ENCODE measurements around the gene IFNK. TPM values are rescaled to one million over a fixed set of nuclear protein-coding genes. Genes with fewer than 3 reads are reported as not detected.
"Not testable (repeated sequence)": the region's sequence is repeated elsewhere in the genome, so short reads cannot be mapped to it uniquely, and the experiment has no call there.

Gene IFNK
- total RNA-seq, 1 donor from 2014 or later: not detected

DNA sequence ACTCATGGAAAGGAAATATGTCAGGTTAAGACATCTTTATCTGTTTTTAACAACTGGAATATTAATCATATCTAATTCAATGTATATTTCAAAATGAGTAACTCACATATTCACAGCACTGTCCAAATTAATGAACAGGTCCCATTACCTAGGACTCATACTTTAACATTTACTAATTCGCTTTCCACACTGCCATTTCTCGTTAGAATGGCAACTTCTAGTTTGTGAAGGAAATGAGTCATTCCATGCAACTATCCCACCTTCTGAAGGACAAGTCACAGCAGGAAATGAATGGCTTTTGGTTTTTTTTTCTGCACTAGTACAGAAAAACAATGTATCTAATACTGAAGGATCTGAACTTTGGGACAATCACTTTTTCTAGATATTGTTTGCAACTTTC, 24.6 kb upstream of the IFNK start:
- Histone ChIP-seq H3K79me2 (ENCODE audit: insufficient read depth, low read length) (no peaks in the 10 kb centered on the region), H4K20me1 (ENCODE audit: insufficient read depth, low read length) (no peaks in the 10 kb centered on the region), H3K36me3 (ENCODE audit: insufficient read depth, low read length) (no peaks in the 10 kb centered on the region), H3K27me3 (ENCODE audit: insufficient read depth, low read length) (no peaks in the 10 kb centered on the region), H3K4me3 (ENCODE audit: insufficient read depth, low read depth, low read length) (no peak overlapping the region), H3K9ac (ENCODE audit: low read length) (no peak overlapping the region), H2AFZ (ENCODE audit: low read depth, low read length) (no peak overlapping the region), H3K27ac (ENCODE audit: low read depth, low read length) (no peak overlapping the region), H3K4me1 (ENCODE audit: insufficient read depth, low read length) (peaks cover 3% of the 10 kb centered on the region), H3K9me3 (ENCODE audit: insufficient read depth, low read depth, low read length) (no peaks in the 10 kb centered on the region), H3K4me2 (ENCODE audit: low read length) (peak overlapping the region; percentile 22)
- H3K36me3 Mint-ChIP-seq (ENCODE audit: low read depth, unreplicated experiment): peaks cover 2% of the 10 kb centered on the region
- H3K27ac Mint-ChIP-seq (ENCODE audit: unreplicated experiment): peak overlapping the region; percentile 62
- H3K27me3 Mint-ChIP-seq (ENCODE audit: low read depth, unreplicated experiment): no peaks in the 10 kb centered on the region
- FAIRE-seq (peak; percentile 49), DNase-seq (ENCODE audit: low read depth) (peak; percentile 23)
- H3K4me3 Mint-ChIP-seq (ENCODE audit: unreplicated experiment): no peak overlapping the region
- TF ChIP-seq EZH2 (IDR thresholded peaks at IDR 0.05; ENCODE audit: insufficient read depth, low read length) (no peak), CTCF (IDR thresholded peaks at IDR 0.05; ENCODE audit: insufficient read depth, low read depth, low read length) (no peak)
- peaks cover 29% of the 10 kb centered on the region for H3K4me1 Mint-ChIP-seq (ENCODE audit: low read depth, unreplicated experiment)
- peaks cover 3% of the 10 kb centered on the region for H3K9me3 Mint-ChIP-seq (ENCODE audit: unreplicated experiment)

DNA sequence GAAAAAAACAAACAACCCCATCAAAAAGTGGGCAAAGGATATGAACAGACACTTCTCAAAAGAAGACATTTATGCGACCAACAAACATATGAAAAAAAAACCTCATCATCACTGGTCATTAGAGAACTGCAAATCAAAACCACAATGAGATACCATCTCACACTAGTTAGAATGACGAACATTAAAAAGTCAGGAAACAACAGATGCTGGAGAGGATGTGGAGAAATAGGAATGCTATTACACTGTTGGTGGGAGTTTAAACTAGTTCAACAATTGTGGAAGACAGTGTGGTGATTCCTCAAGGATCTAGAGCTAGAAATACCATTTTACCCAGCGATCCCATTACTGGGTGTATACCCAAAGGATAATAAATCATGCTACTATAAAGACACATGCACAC, 23.2 kb upstream of the IFNK start:
- not testable (repeated sequence) for H2AFZ ChIP-seq (ENCODE audit: low read depth, low read length); H3K4me3 Mint-ChIP-seq (ENCODE audit: unreplicated experiment); H3K4me3 ChIP-seq (ENCODE audit: insufficient read depth, low read depth, low read length); DNase-seq (ENCODE audit: low read depth); H3K36me3 ChIP-seq (ENCODE audit: insufficient read depth, low read length); FAIRE-seq; H3K27ac ChIP-seq (ENCODE audit: low read depth, low read length); H3K27me3 ChIP-seq (ENCODE audit: insufficient read depth, low read length); H3K9me3 Mint-ChIP-seq (ENCODE audit: unreplicated experiment); H3K4me1 ChIP-seq (ENCODE audit: insufficient read depth, low read length); H3K27ac Mint-ChIP-seq (ENCODE audit: unreplicated experiment); H3K9me3 ChIP-seq (ENCODE audit: insufficient read depth, low read depth, low read length); H3K79me2 ChIP-seq (ENCODE audit: insufficient read depth, low read length); H3K36me3 Mint-ChIP-seq (ENCODE audit: low read depth, unreplicated experiment); H3K9ac ChIP-seq (ENCODE audit: low read length); H3K27me3 Mint-ChIP-seq (ENCODE audit: low read depth, unreplicated experiment); H3K4me2 ChIP-seq (ENCODE audit: low read length); H4K20me1 ChIP-seq (ENCODE audit: insufficient read depth, low read length)
- peaks cover 31% of the 10 kb centered on the region for H3K4me1 Mint-ChIP-seq (ENCODE audit: low read depth, unreplicated experiment)

DNA sequence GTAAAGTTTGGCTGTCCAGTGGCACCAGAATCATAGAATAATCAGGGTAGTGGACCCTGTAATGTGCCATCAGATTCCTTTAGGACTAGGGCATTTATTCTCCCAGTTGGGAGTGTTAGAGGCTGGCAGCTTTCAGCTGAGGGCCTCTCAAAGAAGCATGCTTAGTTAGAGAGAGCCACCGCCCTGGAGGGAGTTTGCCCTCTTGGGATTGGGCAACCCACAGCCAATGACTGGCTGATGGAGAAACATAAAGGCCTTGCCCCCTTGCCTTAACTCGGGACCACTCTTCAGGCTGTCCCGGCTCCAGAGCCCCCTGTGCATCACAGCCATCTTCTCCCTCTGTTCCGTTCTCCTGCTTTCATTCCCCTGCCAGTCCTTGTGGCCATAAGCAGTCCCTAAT, 20.5 kb upstream of the IFNK start:
- H3K4me3 ChIP-seq (ENCODE audit: insufficient read depth, low read depth, low read length): no peak overlapping the region
- H2AFZ ChIP-seq (ENCODE audit: low read depth, low read length): no peak overlapping the region
- H3K9me3 Mint-ChIP-seq (ENCODE audit: unreplicated experiment): peaks cover 7% of the 10 kb centered on the region
- H3K4me3 Mint-ChIP-seq (ENCODE audit: unreplicated experiment): no peak overlapping the region
- no peak overlapping the region for H3K4me2 ChIP-seq (ENCODE audit: low read length)
- FAIRE-seq: no peak
- H3K27me3 Mint-ChIP-seq (ENCODE audit: low read depth, unreplicated experiment): no peaks in the 10 kb centered on the region
- TF ChIP-seq CTCF (IDR thresholded peaks at IDR 0.05; ENCODE audit: insufficient read depth, low read depth, low read length): no peak
- no peak for TF ChIP-seq EZH2 (IDR thresholded peaks at IDR 0.05; ENCODE audit: insufficient read depth, low read length)
- no peaks in the 10 kb centered on the region for H3K9me3 ChIP-seq (ENCODE audit: insufficient read depth, low read depth, low read length)
- no peaks in the 10 kb centered on the region for H3K36me3 ChIP-seq (ENCODE audit: insufficient read depth, low read length)
- H4K20me1 ChIP-seq (ENCODE audit: insufficient read depth, low read length): no peaks in the 10 kb centered on the region
- no peak overlapping the region for H3K27ac Mint-ChIP-seq (ENCODE audit: unreplicated experiment)
- peaks cover 9% of the 10 kb centered on the region for H3K4me1 ChIP-seq (ENCODE audit: insufficient read depth, low read length)
- H3K9ac ChIP-seq (ENCODE audit: low read length): no peak overlapping the region
- no peaks in the 10 kb centered on the region for H3K27me3 ChIP-seq (ENCODE audit: insufficient read depth, low read length)
- no peak for DNase-seq (ENCODE audit: low read depth)
- H3K4me1 Mint-ChIP-seq (ENCODE audit: low read depth, unreplicated experiment): peaks cover 16% of the 10 kb centered on the region
- no peaks in the 10 kb centered on the region for H3K79me2 ChIP-seq (ENCODE audit: insufficient read depth, low read length)
- no peak overlapping the region for H3K27ac ChIP-seq (ENCODE audit: low read depth, low read length)
- H3K36me3 Mint-ChIP-seq (ENCODE audit: low read depth, unreplicated experiment): peaks cover 4% of the 10 kb centered on the region

Measured in astrocyte (in vitro differentiated cells and primary cell).